ENCODE data around the gene ZCWPW2.
A peak's percentile ranks its signal among the peaks of the same experiment; 100 is the strongest.

ZCWPW2 gene

DNA sequence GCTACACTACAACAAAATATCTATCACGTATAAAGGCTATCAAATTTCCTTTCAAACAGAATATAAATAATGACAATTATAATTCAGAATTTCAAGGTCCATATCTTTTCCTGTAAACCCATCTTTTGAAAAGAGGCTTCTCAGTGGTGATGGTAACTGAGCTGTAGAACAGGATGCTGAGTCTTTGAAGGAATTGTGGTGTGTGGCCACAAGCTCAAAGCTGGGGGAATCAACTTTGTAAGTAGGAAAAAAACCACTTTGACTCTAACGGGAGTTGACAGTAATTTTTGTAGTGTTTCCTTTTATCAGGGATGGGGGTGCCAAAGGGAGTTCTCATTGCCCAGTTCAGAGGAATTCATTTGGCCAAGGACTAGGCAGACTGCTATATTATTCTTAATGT lies 13.3 kb upstream of the ZCWPW2 start:
- peak overlapping the region; percentile 39 for H3K27ac Mint-ChIP-seq
- H3K4me3 Mint-ChIP-seq, result no peak overlapping the region
- no peak for ATAC-seq (ENCODE audit: low read depth)
- H3K36me3 Mint-ChIP-seq, result peaks cover 8% of the 10 kb centered on the region
- DNase-seq (ENCODE audit: low spot score in 2 of 2), result no peak
- no peaks in the 10 kb centered on the region for H3K9me3 Mint-ChIP-seq
- no peaks in the 10 kb centered on the region for H3K4me1 Mint-ChIP-seq
- H3K27me3 Mint-ChIP-seq, result no peaks in the 10 kb centered on the region

DNA sequence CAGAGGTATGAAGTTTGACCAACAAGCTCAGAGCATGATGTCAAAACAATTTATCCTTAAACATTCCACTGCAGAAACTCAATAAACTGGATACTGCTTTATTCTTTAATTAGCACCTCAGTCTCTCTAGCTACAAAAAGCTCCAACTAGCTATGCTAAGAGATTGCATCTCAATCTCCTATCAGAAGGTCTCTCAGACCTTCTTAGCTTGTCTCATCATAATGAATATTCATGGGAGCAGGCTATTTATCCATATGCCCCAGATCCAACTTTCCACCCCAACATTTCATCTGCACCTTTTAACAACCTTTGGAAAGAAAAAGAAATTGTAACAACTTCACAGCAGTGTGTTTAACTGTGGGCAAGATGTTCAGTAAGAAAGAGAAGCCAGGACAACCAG lies 11.3 kb upstream of the ZCWPW2 start:
- no peak overlapping the region for H3K27ac Mint-ChIP-seq
- no peak for DNase-seq (ENCODE audit: low spot score in 2 of 2)
- no peaks in the 10 kb centered on the region for H3K27me3 Mint-ChIP-seq
- H3K4me3 Mint-ChIP-seq, result no peak overlapping the region
- H3K36me3 Mint-ChIP-seq, result peaks cover 8% of the 10 kb centered on the region
- no peak for ATAC-seq (ENCODE audit: low read depth)
- H3K9me3 Mint-ChIP-seq, result no peaks in the 10 kb centered on the region
- H3K4me1 Mint-ChIP-seq, result no peaks in the 10 kb centered on the region

- DNase-seq (ENCODE audit: low spot score in 2 of 2), result no peak
- no peaks in the 10 kb centered on the region for H3K9me3 Mint-ChIP-seq
- no peak overlapping the region for H3K4me3 Mint-ChIP-seq
- no peaks in the 10 kb centered on the region for H3K27me3 Mint-ChIP-seq
- H3K27ac Mint-ChIP-seq, result no peak overlapping the region
- no peak for ATAC-seq (ENCODE audit: low read depth)
- no peaks in the 10 kb centered on the region for H3K36me3 Mint-ChIP-seq
- H3K4me1 Mint-ChIP-seq, result peaks cover 16% of the 10 kb centered on the region
Measured at GRCh38 chr3:28343144-28343543, 5.4 kb upstream of the ZCWPW2 start.

DNA sequence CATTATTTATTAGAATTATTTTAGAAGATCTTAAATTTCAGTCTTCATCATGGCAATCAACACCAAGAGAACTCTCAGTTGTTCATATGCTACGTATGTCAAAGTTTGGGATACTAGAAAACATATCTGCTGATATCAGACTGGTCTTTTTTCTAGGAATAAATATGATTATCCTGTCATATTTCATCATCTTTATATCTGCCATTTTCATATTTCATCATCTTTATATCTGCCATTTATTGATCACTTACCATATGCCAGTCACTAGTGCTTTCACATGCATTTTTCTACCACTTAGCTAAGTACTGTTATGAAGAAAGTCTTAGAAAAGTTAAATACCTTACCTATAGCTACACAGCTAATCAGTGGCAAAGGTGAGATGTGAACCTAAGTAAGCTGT lies 2.8 kb upstream of the ZCWPW2 start:
- no peaks in the 10 kb centered on the region for H3K27me3 Mint-ChIP-seq
- H3K4me3 Mint-ChIP-seq, result no peak overlapping the region
- peaks cover 3% of the 10 kb centered on the region for H3K36me3 Mint-ChIP-seq
- peak overlapping the region; percentile 12 for H3K27ac Mint-ChIP-seq
- H3K9me3 Mint-ChIP-seq, result no peaks in the 10 kb centered on the region
- ATAC-seq (ENCODE audit: low read depth), result no peak
- no peak for DNase-seq (ENCODE audit: low spot score in 2 of 2)
- peaks cover 21% of the 10 kb centered on the region for H3K4me1 Mint-ChIP-seq

DNA sequence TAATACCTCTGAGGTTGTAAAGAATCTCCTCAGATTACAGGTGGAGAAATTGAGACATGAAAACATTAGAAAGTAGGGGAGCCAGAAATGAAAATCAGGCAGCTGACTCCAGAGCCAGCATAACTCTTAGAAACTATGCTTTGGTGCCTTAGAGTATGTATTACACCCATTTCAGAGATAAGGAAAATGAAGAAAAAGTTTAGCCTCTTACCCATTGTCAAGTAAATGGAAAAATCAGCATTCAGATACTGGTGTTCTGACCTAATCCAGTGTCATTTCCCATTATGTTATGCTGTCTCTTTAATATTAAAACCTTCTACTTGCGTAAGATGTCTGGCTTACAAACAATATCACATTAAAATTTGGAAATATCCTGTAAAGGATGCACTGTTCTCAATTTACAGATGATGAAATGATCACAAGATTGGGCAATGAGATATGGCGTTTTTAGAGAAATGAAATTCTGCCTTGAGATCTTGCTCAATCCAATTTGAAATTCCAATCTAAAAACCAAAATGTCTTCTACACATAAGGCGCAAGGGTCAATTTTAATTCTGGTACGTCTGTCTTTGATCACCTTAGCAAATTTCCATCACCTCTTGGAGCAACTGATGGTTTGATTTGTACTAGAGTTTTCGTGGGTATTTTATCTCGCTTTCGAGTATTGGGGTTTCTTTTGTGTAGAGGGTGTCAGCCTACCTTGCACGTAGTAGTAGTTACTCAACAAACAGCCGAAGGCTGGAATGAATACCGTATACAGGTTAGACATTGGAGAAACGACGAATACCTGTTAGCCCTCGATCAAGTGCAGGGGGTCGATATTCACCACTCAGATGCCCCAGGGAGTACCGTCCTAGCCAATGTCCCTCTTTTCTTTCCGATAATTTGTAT lies 902 bp upstream of the ZCWPW2 start:
- ATAC-seq (ENCODE audit: low read depth), result no peak
- peaks cover 21% of the 10 kb centered on the region for H3K4me1 Mint-ChIP-seq

GRCh38 chr3:28348265-28348628 lies 274 bp upstream of the ZCWPW2 start:
- DNase-seq (ENCODE audit: low spot score in 2 of 2) (no peak), ATAC-seq (ENCODE audit: low read depth) (no peak)
- peaks cover 19% of the 10 kb centered on the region for H3K4me1 Mint-ChIP-seq
- peak overlapping the region; percentile 94 for H3K4me3 Mint-ChIP-seq
- peak overlapping the region; percentile 99 for H3K27ac Mint-ChIP-seq
- H3K9me3 Mint-ChIP-seq, result no peaks in the 10 kb centered on the region
- no peaks in the 10 kb centered on the region for H3K27me3 Mint-ChIP-seq
- peaks cover 15% of the 10 kb centered on the region for H3K36me3 Mint-ChIP-seq

More for the DNA sequence above, 902 bp upstream of the ZCWPW2 start:
- Mint-ChIP-seq H3K9me3 (no peaks in the 10 kb centered on the region), H3K27me3 (no peaks in the 10 kb centered on the region), H3K27ac (peak overlapping the region; percentile 99), H3K4me3 (peak overlapping the region; percentile 94), H3K36me3 (peaks cover 13% of the 10 kb centered on the region)
- DNase-seq (ENCODE audit: low spot score in 2 of 2), result peak in 1 of 2 donors; percentile 8

GRCh38 chr3:28349469-28350000 lies 1.0 kb downstream of the ZCWPW2 start:
- DNase-seq (ENCODE audit: low spot score in 2 of 2), result no peak
- no peak for ATAC-seq (ENCODE audit: low read depth)
- Mint-ChIP-seq H3K36me3 (peaks cover 20% of the 10 kb centered on the region), H3K4me1 (peaks cover 19% of the 10 kb centered on the region), H3K4me3 (peak overlapping the region; percentile 94), H3K9me3 (peaks cover 1% of the 10 kb centered on the region), H3K27ac (peak overlapping the region; percentile 99), H3K27me3 (no peaks in the 10 kb centered on the region)

- H3K4me3 Mint-ChIP-seq, result no peak overlapping the region
- ATAC-seq (ENCODE audit: low read depth) (no peak), DNase-seq (ENCODE audit: low spot score in 2 of 2) (no peak)
- no peak overlapping the region for H3K27ac Mint-ChIP-seq
- H3K9me3 Mint-ChIP-seq, result peaks cover 11% of the 10 kb centered on the region
- no peaks in the 10 kb centered on the region for H3K4me1 Mint-ChIP-seq
- peaks cover 3% of the 10 kb centered on the region for H3K36me3 Mint-ChIP-seq
- peaks cover 5% of the 10 kb centered on the region for H3K27me3 Mint-ChIP-seq
Measured at GRCh38 chr3:28376424-28376823, 27.9 kb downstream of the ZCWPW2 start.

GRCh38 chr3:28386049-28386448 lies 37.5 kb downstream of the ZCWPW2 start:
- H3K4me3 Mint-ChIP-seq, result no peak overlapping the region
- no peaks in the 10 kb centered on the region for H3K4me1 Mint-ChIP-seq
- H3K36me3 Mint-ChIP-seq, result no peaks in the 10 kb centered on the region
- H3K9me3 Mint-ChIP-seq, result peaks cover 2% of the 10 kb centered on the region
- ATAC-seq (ENCODE audit: low read depth) (no peak), DNase-seq (ENCODE audit: low spot score in 2 of 2) (no peak)
- H3K27ac Mint-ChIP-seq, result no peak overlapping the region
- peaks cover 2% of the 10 kb centered on the region for H3K27me3 Mint-ChIP-seq

GRCh38 chr3:28388978-28389377 lies 40.5 kb downstream of the ZCWPW2 start:
- Mint-ChIP-seq H3K9me3 (peaks cover 15% of the 10 kb centered on the region), H3K27me3 (peaks cover 2% of the 10 kb centered on the region), H3K4me3 (no peak overlapping the region), H3K36me3 (no peaks in the 10 kb centered on the region), H3K4me1 (no peaks in the 10 kb centered on the region), H3K27ac (no peak overlapping the region)
- DNase-seq (ENCODE audit: low spot score in 2 of 2) (no peak), ATAC-seq (ENCODE audit: low read depth) (no peak)

- ATAC-seq (ENCODE audit: low read depth) (no peak), DNase-seq (ENCODE audit: low spot score in 2 of 2) (no peak)
- no peak overlapping the region for H3K4me3 Mint-ChIP-seq
- no peak overlapping the region for H3K27ac Mint-ChIP-seq
- H3K9me3 Mint-ChIP-seq, result peaks cover 26% of the 10 kb centered on the region
- no peaks in the 10 kb centered on the region for H3K27me3 Mint-ChIP-seq
- H3K4me1 Mint-ChIP-seq, result no peaks in the 10 kb centered on the region
- H3K36me3 Mint-ChIP-seq, result no peaks in the 10 kb centered on the region
Measured at GRCh38 chr3:28399206-28399605, 50.7 kb downstream of the ZCWPW2 start.

GRCh38 chr3:28406241-28406640 lies 57.7 kb downstream of the ZCWPW2 start:
- no peak for DNase-seq (ENCODE audit: low spot score in 2 of 2)
- H3K36me3 Mint-ChIP-seq, result no peaks in the 10 kb centered on the region
- H3K4me1 Mint-ChIP-seq, result no peaks in the 10 kb centered on the region
- H3K27me3 Mint-ChIP-seq, result no peaks in the 10 kb centered on the region
- H3K9me3 Mint-ChIP-seq, result peaks cover 20% of the 10 kb centered on the region
- H3K27ac Mint-ChIP-seq, result no peak overlapping the region
- ATAC-seq (ENCODE audit: low read depth), result no peak
- no peak overlapping the region for H3K4me3 Mint-ChIP-seq

- Mint-ChIP-seq H3K9me3 (peaks cover 7% of the 10 kb centered on the region), H3K27ac (no peak overlapping the region), H3K36me3 (no peaks in the 10 kb centered on the region), H3K4me1 (no peaks in the 10 kb centered on the region), H3K4me3 (no peak overlapping the region), H3K27me3 (no peaks in the 10 kb centered on the region)
- DNase-seq (ENCODE audit: low spot score in 2 of 2) (no peak), ATAC-seq (ENCODE audit: low read depth) (no peak)
Measured at GRCh38 chr3:28449398-28449797, 100.9 kb downstream of the ZCWPW2 start.

- H3K4me3 Mint-ChIP-seq, result no peak overlapping the region
- DNase-seq (ENCODE audit: low spot score in 2 of 2), result no peak
- H3K27ac Mint-ChIP-seq, result no peak overlapping the region
- H3K27me3 Mint-ChIP-seq, result peaks cover 2% of the 10 kb centered on the region
- peaks cover 1% of the 10 kb centered on the region for H3K9me3 Mint-ChIP-seq
- no peak for ATAC-seq (ENCODE audit: low read depth)
- peaks cover 2% of the 10 kb centered on the region for H3K36me3 Mint-ChIP-seq
- H3K4me1 Mint-ChIP-seq, result no peaks in the 10 kb centered on the region
Measured at GRCh38 chr3:28462866-28463265, 114.3 kb downstream of the ZCWPW2 start.

DNA sequence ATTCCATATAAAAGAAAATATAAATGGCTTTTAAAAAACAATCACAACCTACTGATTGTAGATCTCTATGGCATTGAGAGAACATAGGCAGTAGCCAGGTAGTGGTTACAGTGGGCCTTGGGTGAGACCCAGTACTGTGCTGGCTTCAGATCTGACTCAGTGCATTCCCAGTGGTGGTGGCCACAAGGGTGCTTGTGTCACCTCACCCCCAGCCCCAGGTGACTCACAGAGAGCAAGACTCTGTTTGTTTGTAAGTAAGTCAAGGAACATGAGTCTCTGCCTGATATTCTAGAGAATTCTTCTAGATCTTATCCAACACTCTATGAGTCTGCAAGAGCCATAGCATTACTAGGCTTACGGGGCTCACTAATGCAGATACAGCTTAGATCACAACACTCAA lies 118.9 kb downstream of the ZCWPW2 start:
- DNase-seq (ENCODE audit: low spot score in 2 of 2), result no peak
- no peak overlapping the region for H3K27ac Mint-ChIP-seq
- peaks cover 5% of the 10 kb centered on the region for H3K9me3 Mint-ChIP-seq
- H3K4me3 Mint-ChIP-seq, result no peak overlapping the region
- H3K36me3 Mint-ChIP-seq, result peaks cover 2% of the 10 kb centered on the region
- no peak for ATAC-seq (ENCODE audit: low read depth)
- peaks cover 2% of the 10 kb centered on the region for H3K27me3 Mint-ChIP-seq
- no peaks in the 10 kb centered on the region for H3K4me1 Mint-ChIP-seq
